Dermis blood vessel endothelial cell (primary cell): ENCODE data around the gene TRIM47. TPM values are rescaled to one million over a fixed set of nuclear protein-coding genes. Genes with fewer than 3 reads are reported as not detected.
A peak's percentile ranks its signal among the peaks of the same experiment; 100 is the strongest.

Experiments
- DNase-seq: peaks from one replicate; pipeline ENCODE4 v3.0.0; 2010
- total RNA-seq: library from RNA; depleted of rRNA; stranded (reverse); fragments of >200 nt; gene quantifications from 2 replicates; pipeline ENCODE4 v1.2.3, GENCODE V29; 2014

TRIM47 gene
- total RNA-seq, 1 donor from 2014 or later = 109 TPM

DNA sequence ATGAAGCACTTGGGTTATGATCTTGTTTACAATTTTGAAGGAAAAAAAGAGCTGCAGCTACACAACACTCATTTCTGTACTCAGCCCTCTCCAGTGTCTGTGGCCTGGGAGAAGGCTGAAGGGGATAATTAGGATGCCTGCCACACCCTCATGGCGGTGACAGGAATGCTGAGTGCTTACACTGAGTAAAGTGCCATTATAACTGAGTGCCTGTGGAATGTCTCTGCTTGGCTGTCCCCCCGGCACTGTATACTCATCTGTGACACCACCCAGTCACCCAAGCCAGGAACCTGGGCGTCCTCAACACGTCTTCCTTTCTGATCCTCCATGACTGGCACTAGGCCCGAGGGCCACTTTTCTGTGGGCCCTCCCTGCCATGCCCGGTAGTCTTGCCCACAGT is 29.8 kb upstream of the TRIM47 start:
- no peak for DNase-seq

- no peak for DNase-seq
Observed at GRCh38 chr17:75906143-75906884, 27.9 kb upstream of the TRIM47 start.

GRCh38 chr17:75904749-75905521 is 26.6 kb upstream of the TRIM47 start, which contains the start of gene MRPL38:
TSS of gene MRPL38 (minus strand) at chr17:75904884. CDS start at chr17:75904875, 9 bp downstream.
- peak; percentile 96 for DNase-seq

DNA sequence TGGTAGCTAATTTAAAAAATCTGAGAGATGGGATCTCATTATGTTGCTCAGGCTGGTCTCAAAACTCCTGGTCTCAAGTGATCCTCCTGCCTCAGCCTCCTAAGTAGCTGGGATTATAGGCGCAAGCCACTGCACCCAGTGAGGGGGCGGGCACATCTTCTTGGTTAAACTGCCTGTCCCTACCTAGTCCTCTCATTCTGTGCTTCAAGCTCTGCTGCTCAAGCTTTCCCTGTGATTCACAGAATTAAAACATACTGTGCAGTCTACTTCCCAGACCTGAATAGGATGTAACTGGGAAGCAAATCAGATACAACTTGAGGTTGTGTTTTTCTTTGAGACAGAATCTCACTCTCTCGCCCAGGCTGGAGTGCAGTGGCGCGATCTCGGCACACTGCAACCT is 24.0 kb upstream of the TRIM47 start:
- no peak for DNase-seq

GRCh38 chr17:75901727-75902126 is 23.3 kb upstream of the TRIM47 start:
- DNase-seq = no peak

DNA sequence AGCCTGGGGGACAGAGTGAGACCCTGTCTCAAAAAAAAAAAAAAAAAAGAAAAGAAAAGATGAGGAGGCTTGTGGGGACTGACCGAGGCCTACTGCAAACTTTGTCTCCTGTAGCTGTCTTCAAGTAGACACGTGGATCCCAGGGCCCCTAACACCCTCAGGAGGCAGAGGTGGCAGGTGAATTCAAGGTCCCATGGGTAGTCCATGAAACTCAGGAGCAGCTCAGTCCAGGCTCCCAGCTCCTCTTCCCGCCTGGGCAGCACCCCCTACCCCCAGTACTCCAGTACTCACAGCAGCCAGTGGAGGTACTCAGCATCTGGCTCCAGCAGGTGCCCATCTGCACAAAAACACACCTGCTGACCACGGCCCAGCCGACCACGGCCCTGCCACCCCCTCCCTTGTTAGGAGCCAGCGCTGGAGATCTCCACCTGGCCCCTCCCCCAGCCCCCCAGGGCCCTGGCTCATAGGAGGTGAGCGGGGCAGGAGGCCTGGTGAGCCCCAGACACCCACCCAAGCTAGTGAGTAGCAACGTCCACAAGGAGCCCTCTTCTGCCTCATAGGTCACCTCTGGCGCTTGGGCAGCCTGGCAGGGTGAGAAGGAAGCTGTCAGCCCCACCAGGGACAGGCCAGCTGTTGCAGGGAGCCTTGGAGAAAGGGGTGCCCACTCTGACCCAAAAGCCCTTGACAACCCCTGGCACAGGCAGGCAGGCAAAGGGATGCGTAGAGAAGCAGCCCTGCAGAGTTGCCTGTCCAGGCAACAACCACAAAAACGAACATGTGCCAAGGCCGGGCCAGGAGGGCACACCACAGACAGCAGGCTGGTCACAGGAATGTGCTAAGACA is 22.5 kb upstream of the TRIM47 start:
- no peak for DNase-seq

GRCh38 chr17:75899767-75900468 is 21.5 kb upstream of the TRIM47 start:
- no peak for DNase-seq

GRCh38 chr17:75899353-75899752 is 21.0 kb upstream of the TRIM47 start:
- no peak for DNase-seq

DNA sequence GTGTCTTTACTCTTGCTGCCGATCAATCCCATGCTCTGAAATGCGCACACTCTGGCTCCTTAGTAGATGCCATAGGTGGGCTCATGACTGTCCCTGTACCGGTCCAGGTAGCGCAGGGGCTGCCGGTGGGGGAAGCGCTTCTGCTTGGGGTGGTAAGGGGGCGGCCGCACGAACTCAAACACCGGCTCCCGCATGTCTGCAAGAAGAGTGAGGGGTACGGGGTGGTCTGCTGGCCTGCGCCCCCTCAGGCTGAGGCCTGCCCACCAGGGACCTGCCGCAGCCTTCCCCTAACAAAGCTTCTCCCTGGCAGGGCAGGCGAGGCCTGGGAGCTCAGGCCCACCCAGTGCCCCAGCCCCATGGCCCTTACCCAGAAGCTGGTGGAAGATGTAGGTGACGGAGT is 20.4 kb upstream of the TRIM47 start:
- no peak for DNase-seq

- DNase-seq = no peak
Observed at GRCh38 chr17:75898065-75898464, 19.7 kb upstream of the TRIM47 start.

DNA sequence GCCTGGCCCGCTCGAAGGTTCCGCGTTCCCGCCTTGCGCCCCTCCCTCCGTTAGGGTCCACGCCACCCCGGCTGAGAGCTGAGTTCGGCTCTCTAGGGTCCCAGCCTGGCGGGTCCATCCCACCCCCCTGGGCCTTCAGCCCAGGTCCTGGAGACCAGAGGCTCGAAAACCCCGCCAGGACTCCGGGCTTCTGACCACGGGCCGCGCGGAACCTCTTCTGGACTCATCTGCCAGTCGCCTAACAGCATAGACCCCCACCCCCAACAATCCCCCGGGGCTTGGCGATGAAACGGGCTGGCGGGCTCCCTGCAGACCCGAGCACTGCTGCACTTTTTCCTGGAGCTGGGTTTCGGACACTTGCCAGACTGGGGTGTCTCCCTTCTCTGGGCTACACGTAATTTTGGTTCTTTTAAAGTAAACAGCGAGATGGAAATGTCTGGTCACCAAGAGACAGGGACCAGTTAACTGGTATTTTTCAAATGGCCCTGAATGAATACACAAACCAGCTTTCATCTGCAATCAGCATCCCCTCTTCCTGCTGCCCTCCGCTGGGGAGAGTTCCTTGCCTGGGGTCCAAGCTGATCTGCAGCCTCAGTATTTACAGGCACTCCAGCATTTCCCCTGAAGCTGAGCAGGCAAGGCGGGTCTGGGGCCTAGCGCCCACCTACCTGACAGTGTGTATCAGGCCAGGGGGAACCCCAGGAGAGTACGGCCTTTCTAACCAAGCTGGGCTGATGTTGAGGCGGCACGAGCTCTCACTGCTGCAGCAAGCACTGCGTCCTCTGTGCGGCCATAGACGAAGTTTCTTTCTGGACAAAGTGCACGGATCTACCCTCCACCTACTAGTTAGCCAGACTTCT is 19.0 kb upstream of the TRIM47 start:
- no peak for DNase-seq

DNA sequence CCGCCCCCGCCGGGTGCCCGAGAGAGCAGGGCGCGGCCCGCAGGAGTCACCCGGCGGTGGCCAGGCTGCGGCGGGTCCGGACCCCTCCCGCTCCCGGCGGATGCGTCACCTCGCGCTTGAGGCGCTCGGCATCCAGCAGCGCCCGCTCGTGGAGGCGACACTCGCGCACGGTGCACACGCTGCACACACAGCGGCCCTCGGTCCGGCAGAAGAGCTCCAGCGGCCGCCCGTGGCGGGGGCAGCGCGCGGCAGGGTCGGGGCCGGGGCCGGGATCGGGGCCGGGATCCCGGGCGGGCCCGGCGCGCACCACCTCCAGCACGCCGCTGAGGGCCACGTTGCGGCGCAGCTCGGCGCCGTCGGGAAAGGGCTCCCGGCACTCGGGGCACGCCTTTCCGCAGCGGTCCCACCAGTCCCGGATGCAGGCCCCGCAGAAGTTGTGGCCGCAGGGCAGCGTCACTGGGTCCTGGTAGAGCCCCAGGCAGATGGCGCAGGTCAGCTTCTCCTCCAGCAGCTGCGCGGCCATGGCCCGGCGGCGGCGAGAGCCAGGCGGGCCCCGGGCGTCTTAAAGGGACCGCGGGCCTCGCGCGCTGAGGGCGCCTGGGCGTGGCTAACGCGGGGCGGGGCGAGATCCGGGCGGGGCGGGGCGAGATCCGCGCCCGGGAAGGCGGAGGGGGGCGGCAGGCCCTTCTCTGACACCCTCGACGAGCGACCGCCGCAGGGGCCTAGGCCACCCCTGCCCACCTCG is 18.2 kb upstream of the TRIM47 start, which contains the start of gene TRIM65:
Gene TRIM65 (minus strand): TSS at position 537 of the 745 bp plus-strand sequence. CDS start 14 bp downstream, at position 523.
- DNase-seq = peak; percentile 83

DNA sequence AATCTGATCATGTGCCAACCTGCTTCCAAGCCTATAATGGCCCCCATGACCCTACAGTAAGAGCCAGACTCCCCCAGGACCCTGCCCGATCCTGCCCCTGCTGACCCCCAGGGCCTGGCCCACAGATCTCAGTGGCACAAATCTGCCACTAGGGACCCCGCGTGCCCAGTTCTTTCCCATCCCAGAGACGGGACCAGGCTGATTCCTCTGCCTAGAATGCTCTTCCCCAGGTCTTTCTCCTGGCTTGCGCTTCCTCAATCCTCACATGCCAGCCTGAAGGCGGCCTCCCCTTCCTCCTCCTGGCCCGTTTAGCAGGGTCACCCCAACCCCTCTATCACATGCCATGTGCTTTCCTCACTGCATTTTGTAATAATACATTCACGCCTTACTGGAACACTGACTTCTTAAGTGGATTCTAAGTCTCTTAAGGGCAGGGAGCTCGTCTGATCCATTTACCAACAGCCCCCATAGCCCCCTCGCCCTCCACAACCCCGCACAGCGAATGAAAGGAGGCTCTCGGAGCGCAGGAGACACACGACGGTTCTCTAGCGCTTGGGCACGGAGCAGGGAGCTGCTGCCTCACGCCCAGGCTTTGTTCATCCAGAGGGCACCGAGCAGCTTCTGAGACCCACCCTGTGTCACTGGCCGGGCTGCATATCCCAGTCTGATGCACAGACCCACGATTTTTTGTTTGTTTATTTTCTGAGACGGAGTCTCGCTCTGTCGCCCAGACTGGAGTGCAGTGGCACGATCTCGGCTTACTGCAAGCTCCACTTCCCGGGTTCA is 17.2 kb upstream of the TRIM47 start:
- DNase-seq = peak; percentile 62

- no peak for DNase-seq
Observed at GRCh38 chr17:75894049-75894733, 15.8 kb upstream of the TRIM47 start.

- DNase-seq = no peak
Observed at GRCh38 chr17:75893305-75894048, 15.1 kb upstream of the TRIM47 start.

GRCh38 chr17:75892556-75893224 is 14.3 kb upstream of the TRIM47 start:
- no peak for DNase-seq
